ENCODE results near the gene CNNM4.

GRCh38 chr2:96789245-96789617, 28.5 kb downstream of the CNNM4 start:
- TF ChIP-seq POLR2A (IDR thresholded peaks at IDR 0.05) (no peak), CTCF (IDR thresholded peaks at IDR 0.05 in 8 of 11, conservative IDR thresholded peaks at IDR 0.05 in 3 of 11) (no peak)
